Activated CD4-positive, alpha-beta T cell treated with anti-CD3 and anti-CD28 coated beads for 48 hours (primary cell): Measurements from ENCODE around the gene NPW.
"Not testable (repeated sequence)": the region's sequence is repeated elsewhere in the genome, so short reads cannot be mapped to it uniquely, and the experiment has no call there.

Source experiments
- DNase-seq: peaks from one replicate; pipeline ENCODE4 v3.0.0-alpha.2; 2020

Gene NPW

GRCh38 chr16:2002406-2003230, 17.0 kb upstream of the NPW start:
- no peak for DNase-seq

GRCh38 chr16:2003231-2003826, 16.3 kb upstream of the NPW start:
- DNase-seq, result no peak

DNA sequence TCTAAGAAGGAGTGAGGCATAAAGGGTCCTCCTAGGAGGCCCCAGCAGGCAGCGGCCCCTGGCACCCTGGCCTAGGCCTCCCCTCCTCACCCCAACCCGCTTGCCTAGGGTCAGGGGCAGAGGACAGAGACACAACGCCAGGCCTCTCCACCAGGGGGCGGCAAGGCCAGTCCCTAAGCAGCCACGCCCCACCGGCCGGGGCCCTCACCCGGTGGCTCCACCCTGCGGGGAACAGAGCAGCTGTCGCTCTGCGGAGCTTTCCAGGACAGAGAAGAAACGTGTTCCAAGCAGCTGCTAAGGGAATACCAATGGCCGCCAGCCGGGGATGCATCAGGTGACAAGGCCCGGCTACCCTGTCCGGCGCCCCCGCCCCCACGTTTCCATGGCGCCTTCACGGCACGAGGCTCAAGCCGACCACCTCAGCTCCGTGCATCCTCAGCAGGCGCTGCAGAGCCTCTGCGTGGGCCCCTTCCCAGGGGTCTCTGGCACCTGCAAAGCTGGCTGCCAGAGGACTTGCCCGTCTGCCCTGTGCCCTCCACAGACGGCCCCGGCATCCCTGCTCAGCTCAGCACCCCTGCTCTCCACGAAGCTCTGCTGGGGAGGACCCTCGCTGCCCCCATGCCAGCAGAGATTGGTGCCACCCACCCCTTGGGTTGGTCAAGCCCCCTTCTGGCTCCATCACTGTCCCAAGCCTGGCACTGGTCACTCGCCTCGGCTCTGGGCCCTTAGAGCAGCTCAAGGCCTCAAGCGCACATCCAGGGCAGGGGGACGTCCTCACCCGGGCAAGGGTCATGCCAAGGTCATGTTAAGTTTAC, 15.6 kb upstream of the NPW start:
- peak; percentile 95 for DNase-seq

- no peak for DNase-seq
These were observed 14.6 kb upstream of the NPW start for GRCh38 chr16:2004795-2005517.

- no peak for DNase-seq
These were observed 13.9 kb upstream of the NPW start for GRCh38 chr16:2005646-2006045.

GRCh38 chr16:2006317-2006716, 13.3 kb upstream of the NPW start:
- DNase-seq, result no peak

DNA sequence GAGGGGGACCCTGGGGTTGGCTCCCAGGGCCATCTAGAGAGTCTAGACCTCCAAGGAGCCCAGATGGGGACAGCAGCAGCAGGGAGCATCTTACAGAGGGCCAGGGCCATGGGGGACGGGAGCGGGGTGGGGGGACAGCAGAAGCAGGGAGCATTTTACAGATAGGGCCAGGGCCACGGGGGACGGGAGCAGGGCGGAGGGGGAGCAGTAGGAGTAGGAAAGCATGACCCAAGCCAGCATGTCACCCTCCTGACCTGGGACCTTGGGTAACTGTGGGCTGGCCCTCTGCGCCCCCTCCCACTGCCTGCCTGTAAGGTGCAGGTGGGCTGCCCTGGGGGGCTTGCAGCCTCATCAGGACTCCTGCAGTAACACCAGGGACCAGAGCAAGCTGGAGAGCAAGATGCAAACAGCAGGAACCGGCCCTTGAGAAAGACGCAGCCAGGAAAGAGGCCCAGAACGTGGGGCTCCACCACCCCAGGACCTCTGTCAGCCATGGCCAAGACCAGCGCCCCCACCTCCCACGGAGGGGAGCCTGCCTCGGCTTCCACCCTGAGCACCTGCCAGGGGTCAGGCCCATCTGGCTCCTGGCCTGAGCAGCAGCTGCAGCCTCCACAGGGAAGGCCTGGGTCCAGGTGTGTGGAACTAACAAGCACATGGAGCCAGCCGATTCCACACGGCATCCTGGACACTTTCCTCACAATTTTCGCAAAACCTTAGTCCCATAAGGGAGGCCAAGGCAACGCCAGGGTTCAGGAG, 12.3 kb upstream of the NPW start:
- no peak for DNase-seq

DNA sequence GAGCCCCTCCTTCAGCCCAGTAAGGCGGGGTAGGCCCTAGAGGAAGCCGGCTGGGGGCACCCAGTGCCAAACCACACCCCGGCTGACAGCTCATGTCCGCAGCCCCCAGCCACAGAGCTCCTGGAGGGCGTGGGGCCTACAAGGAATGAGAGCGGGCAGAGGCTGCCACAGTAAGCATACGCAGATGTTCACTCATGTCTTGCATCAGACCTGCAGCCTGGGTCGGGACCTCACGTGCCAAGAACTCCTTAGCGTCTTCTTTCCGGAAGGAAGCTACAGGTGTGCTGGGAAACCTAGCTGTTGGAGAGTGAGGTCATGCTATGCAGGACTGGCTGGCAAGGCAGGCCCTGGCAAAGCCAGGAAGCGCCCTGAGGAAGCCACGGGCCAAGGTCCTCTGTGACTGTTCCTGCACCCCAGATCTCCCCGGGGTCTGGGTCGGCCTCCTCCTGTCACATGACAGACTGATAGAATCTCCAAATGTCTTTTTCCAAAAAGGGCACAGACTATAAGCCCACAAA, 11.5 kb upstream of the NPW start:
- DNase-seq, result no peak

GRCh38 chr16:2008631-2009163, 10.9 kb upstream of the NPW start:
- peak; percentile 68 for DNase-seq

GRCh38 chr16:2009164-2009711, 10.3 kb upstream of the NPW start:
- DNase-seq, result no peak

DNA sequence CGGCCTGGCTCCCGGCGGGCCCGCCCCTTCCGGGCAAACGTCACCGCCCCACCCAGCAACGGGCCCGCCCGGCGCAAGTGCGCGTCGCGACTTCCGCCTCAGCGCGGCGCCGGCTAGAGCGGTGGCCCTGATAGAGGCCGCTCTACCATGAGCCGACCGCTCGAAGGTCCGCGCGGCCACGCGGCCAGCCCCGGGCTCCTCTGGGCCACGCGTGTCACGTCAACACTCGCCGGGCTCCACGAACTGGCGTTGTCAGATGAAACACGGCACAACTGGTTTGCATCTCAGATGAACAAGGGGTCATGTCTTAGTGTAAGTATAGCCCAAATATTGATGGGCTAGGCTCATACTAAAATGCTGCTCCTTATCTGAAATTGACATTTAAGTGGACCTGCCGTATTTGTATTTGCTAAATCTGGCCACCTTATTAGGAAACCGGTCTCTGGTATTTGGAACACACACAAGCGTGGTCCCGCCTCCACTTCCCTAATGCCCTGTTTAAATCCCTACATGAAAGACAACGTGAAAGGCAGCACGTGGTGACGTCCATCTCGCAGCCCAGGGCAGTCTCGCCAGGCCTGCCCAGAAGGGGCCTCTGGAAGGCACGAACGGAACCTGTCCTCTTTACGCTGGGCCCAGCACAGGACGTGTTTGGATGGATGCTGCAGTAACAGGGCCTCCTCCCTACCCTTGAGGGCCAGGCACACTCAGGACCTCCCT, 9.6 kb upstream of the NPW start, which contains the start of gene ZNF598:
Gene ZNF598 (minus strand): TSS at position 31 of the 720 bp plus-strand sequence.
- peak; percentile 85 for DNase-seq

DNA sequence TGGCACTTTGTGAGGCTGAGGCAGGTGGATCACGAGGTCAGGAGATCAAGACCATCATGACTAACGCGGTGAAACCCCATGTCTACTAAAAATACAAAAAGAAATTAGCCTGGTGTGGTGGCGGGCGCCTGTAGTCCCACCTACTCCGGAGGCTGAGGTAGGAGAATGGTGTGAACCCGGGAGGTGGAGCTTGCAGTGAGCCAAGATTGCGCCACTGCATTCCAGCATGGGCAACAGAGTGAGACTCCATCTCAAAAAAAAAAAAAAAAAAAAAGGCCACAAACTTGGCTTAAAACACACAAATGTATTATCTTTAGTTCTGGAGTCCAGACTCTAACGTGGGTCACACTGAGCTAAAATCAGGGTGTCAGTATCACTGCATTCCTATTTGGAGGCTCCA, 7.9 kb upstream of the NPW start:
- not testable (repeated sequence) for DNase-seq

DNA sequence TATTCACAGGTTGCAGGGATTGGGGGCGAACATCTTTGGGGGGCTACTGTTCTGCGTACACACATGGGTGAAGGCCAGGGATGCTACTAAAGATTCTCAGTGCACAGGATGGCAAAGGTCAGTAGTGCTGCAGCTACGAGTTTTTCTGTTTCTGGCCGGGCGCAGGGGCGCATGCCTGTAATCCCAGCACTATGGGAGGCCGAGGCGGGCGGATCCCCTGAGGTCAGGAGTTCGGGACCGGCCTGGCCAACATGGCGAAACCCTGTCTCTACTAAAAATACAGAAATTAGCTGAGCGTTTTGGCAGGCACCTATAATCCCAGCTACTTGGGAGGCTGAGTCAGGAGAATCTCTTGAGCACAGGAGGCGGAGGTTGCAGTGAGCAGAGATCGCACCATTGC, 6.1 kb upstream of the NPW start:
- DNase-seq, result no peak

DNA sequence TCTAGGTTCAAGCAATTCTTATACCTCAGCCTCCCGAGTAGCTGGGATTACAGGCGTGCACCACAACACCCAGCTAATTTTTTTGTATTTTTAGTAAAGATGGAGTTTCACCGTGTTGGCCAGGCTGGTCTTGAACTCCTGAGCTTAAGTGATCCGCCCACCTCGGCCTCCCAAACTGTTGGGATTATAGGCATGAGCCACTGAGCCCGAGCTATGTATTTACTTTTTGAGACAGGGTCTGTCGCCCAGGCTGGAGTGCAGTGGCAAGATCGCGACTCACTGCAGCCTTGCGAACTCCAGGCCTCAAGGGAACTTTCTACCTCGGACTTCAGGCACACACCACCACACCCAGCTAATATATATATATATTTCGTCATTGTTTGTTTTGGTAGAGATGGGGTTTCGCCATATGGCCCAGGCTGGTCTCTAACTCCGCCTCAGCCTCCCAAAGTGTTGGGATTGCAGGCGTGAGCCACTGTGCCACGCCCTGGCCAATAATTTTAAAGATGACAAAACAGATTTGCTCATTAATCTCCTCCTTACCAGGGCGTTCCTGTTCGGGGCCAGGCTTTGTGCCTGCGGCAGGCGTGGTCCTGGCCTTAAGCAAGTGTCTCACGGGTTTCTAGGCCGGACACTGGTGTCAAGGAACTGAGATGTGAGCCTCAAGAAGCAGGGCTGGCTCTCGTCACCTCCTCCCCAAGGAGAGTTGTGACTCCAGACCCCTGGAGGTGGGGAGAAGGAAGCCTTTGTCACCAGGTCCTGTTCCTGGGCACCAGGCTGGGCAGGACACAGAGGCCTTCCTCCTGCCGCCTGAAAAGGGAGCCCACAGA, 4.3 kb upstream of the NPW start:
- DNase-seq, result no peak

- DNase-seq, result no peak
These were observed 3.7 kb upstream of the NPW start for GRCh38 chr16:2015947-2016208.

DNA sequence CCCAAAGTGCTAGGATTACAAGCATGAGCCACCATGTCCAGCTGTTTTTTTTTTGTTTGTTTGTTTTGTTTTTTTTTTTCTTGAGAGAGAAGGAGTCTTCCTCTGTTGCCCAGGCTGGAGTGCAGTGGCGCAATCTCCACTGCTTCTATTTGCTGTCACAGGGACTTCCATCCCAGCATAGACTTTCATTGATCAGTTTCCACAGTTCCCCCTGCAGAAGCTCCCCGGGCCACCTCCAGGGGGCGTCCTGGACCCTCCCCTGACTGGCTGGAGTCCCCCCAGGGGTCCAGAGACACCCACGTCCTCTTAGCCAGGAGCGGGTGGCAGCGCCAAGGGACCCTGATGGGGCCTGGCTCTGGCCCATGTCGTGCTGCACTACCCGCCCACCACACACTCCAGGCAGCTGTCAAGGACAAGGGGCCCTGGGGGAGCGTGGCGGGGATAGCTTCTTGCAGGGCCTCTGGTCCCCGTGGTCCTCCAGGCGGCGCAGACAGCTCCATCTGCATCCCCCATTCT, 3.1 kb upstream of the NPW start:
- no peak for DNase-seq

DNA sequence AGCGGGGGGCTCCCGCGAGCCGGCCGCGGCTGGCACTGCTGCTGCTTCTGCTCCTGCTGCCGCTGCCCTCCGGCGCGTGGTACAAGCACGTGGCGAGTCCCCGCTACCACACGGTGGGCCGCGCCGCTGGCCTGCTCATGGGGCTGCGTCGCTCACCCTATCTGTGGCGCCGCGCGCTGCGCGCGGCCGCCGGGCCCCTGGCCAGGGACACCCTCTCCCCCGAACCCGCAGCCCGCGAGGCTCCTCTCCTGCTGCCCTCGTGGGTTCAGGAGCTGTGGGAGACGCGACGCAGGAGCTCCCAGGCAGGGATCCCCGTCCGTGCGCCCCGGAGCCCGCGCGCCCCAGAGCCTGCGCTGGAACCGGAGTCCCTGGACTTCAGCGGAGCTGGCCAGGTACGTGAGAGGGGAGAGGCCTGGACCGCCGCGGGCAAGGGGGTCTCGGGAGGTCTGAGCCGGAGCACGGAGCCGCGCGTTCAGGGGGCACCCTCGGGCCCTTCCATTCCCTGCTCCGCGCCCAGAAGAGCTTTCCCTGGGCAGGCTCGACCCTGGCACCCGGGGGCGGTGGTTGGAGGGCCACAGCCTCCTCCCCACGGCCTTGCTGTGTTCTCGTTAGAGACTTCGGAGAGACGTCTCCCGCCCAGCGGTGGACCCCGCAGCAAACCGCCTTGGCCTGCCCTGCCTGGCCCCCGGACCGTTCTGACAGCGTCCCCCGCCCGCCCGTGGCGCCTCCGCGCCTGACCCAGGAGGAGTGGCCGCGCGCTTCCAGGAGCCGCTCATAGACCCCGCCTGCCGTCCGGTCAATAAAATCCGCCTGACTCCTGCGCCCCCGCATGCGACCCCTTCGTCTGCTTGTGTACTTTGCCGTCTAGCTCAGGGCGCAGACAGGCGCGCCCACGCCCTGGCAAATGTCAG, 591 bp downstream of the NPW start:
- DNase-seq, result no peak

GRCh38 chr16:2022723-2023091, 3.1 kb downstream of the NPW start:
- DNase-seq, result peak; percentile 54
